Measurements from ENCODE around the gene ASCL5.

Gene ASCL5

GRCh38 chr1:201157949-201158348 is 31.0 kb upstream of the ASCL5 start:
- TF ChIP-seq CTCF (IDR thresholded peaks at IDR 0.05) = no peak
- Histone ChIP-seq H3K4me3 (ENCODE audit: low read depth, low read length) (no peak overlapping the region), H3K4me1 (no peaks in the 10 kb centered on the region), H2AFZ (no peak overlapping the region), H3K36me3 (ENCODE audit: control insufficient read depth, insufficient read depth, low read length) (no peaks in the 10 kb centered on the region), H3K9me3 (ENCODE audit: control insufficient read depth, low read length) (no peaks in the 10 kb centered on the region), H3K9ac (no peak overlapping the region), H3K79me2 (no peaks in the 10 kb centered on the region), H3K27ac (no peak overlapping the region), H3K27me3 (ENCODE audit: control insufficient read depth, insufficient read depth, low read length) (no peaks in the 10 kb centered on the region), H3K4me2 (ENCODE audit: low read length) (no peak overlapping the region)

GRCh38 chr1:201156819-201157218 is 29.8 kb upstream of the ASCL5 start:
- no peak overlapping the region for H3K9ac ChIP-seq
- H2AFZ ChIP-seq = no peak overlapping the region
- no peaks in the 10 kb centered on the region for H3K79me2 ChIP-seq
- no peak for TF ChIP-seq CTCF (IDR thresholded peaks at IDR 0.05)
- no peak overlapping the region for H3K4me2 ChIP-seq (ENCODE audit: low read length)
- no peak overlapping the region for H3K4me3 ChIP-seq (ENCODE audit: low read depth, low read length)
- H3K9me3 ChIP-seq (ENCODE audit: control insufficient read depth, low read length) = no peaks in the 10 kb centered on the region
- no peaks in the 10 kb centered on the region for H3K4me1 ChIP-seq
- no peaks in the 10 kb centered on the region for H3K36me3 ChIP-seq (ENCODE audit: control insufficient read depth, insufficient read depth, low read length)
- no peak overlapping the region for H3K27ac ChIP-seq
- no peaks in the 10 kb centered on the region for H3K27me3 ChIP-seq (ENCODE audit: control insufficient read depth, insufficient read depth, low read length)

GRCh38 chr1:201156346-201156745 is 29.4 kb upstream of the ASCL5 start:
- no peaks in the 10 kb centered on the region for H3K36me3 ChIP-seq (ENCODE audit: control insufficient read depth, insufficient read depth, low read length)
- no peaks in the 10 kb centered on the region for H3K27me3 ChIP-seq (ENCODE audit: control insufficient read depth, insufficient read depth, low read length)
- H3K4me3 ChIP-seq (ENCODE audit: low read depth, low read length) = no peak overlapping the region
- H3K4me2 ChIP-seq (ENCODE audit: low read length) = no peak overlapping the region
- no peak for TF ChIP-seq CTCF (IDR thresholded peaks at IDR 0.05)
- no peaks in the 10 kb centered on the region for H3K9me3 ChIP-seq (ENCODE audit: control insufficient read depth, low read length)
- no peaks in the 10 kb centered on the region for H3K79me2 ChIP-seq
- H3K9ac ChIP-seq = no peak overlapping the region
- no peak overlapping the region for H2AFZ ChIP-seq
- H3K27ac ChIP-seq = no peak overlapping the region
- H3K4me1 ChIP-seq = no peaks in the 10 kb centered on the region

GRCh38 chr1:201155354-201155753 is 28.4 kb upstream of the ASCL5 start:
- H3K27me3 ChIP-seq (ENCODE audit: control insufficient read depth, insufficient read depth, low read length) = no peaks in the 10 kb centered on the region

More at GRCh38 chr1:201155354-201155753, 28.4 kb upstream of the ASCL5 start:
- Histone ChIP-seq H3K9me3 (ENCODE audit: control insufficient read depth, low read length) (no peaks in the 10 kb centered on the region), H3K27ac (no peak overlapping the region), H3K4me2 (ENCODE audit: low read length) (no peak overlapping the region), H3K79me2 (no peaks in the 10 kb centered on the region), H2AFZ (no peak overlapping the region), H3K36me3 (ENCODE audit: control insufficient read depth, insufficient read depth, low read length) (no peaks in the 10 kb centered on the region), H3K4me1 (no peaks in the 10 kb centered on the region), H3K9ac (no peak overlapping the region), H3K4me3 (ENCODE audit: low read depth, low read length) (no peak overlapping the region)
- TF ChIP-seq CTCF (IDR thresholded peaks at IDR 0.05) = no peak

Measured in parathyroid adenoma (tissue), 2 donors.